Measurements from ENCODE around the gene SYNJ2. TPM values are rescaled to one million over a fixed set of nuclear protein-coding genes. Genes with fewer than 3 reads are reported as not detected.

The SYNJ2 gene
- total RNA-seq, 1 experiment from 2014 or later, result 24.5 TPM

DNA sequence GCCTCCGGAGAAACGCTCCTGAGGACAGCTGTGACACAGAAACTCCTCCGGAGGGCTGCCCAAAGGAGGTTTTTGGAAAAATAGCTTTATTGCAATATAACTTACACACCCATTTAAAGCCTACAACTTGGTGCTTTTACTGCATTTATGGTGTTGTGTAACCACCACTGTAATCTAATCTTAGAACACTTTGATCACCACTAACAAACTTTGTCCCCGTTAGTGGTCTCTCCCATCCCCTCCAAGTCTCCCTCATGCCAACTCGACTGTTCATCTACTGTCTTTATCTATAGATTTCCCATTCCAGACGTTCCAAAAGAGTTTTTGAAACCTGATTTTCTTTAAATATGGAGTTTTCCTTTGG, 62.8 kb downstream of the SYNJ2 start:
- Histone ChIP-seq H3K9ac (ENCODE audit: extremely low read depth, insufficient read length, low read length) (no peak overlapping the region), H3K4me2 (ENCODE audit: insufficient read depth, insufficient read length, low read length) (no peak overlapping the region)

More for the DNA sequence above, 62.8 kb downstream of the SYNJ2 start:
- Histone ChIP-seq H2BK20ac (ENCODE audit: low read depth, low read length, poor library complexity, severe bottlenecking) (no peak overlapping the region), H2BK120ac (ENCODE audit: low read depth, low read length, poor library complexity, severe bottlenecking) (no peak overlapping the region), H4K5ac (ENCODE audit: insufficient read length, low read depth, low read length) (no peak overlapping the region), H2BK5ac (ENCODE audit: insufficient read length, low read length) (no peak overlapping the region), H2BK12ac (ENCODE audit: insufficient read length, low read depth, low read length) (no peak overlapping the region), H2AK5ac (ENCODE audit: insufficient read length, low read length) (no peak overlapping the region), H3T11ph (ENCODE audit: low read length) (no peak overlapping the region), H3K79me1 (ENCODE audit: insufficient read depth, low read depth, low read length, poor library complexity, severe bottlenecking) (no peaks in the 10 kb centered on the region), H2BK15ac (ENCODE audit: low read depth, low read length) (no peak overlapping the region), H3K4ac (ENCODE audit: low read depth, low read length) (no peak overlapping the region), H2AFZ (ENCODE audit: low read length) (no peak overlapping the region), H4K91ac (ENCODE audit: insufficient read length, low read depth, low read length) (no peak overlapping the region), H3K79me2 (ENCODE audit: insufficient read depth, low read length) (no peaks in the 10 kb centered on the region), H3K23ac (ENCODE audit: insufficient read length, low read depth, low read length) (no peak overlapping the region), H4K8ac (replicated peaks; ENCODE audit: insufficient read length, low read depth, low read length) (no peak overlapping the region), H3K23me2 (ENCODE audit: insufficient read length, low read depth, low read length, poor library complexity, severe bottlenecking) (no peaks in the 10 kb centered on the region), H3K4me1 (ENCODE audit: insufficient read depth, low read length) (no peaks in the 10 kb centered on the region; the same call in 1 of the 2 replicates), H3K9me3 (ENCODE audit: control insufficient read depth, low read depth, low read length) (no peaks in the 10 kb centered on the region), H3K27me3 (ENCODE audit: insufficient read depth, low read length) (no peaks in the 10 kb centered on the region), H4K20me1 (ENCODE audit: control insufficient read depth, insufficient read depth, insufficient read length) (no peaks in the 10 kb centered on the region), H3K56ac (ENCODE audit: insufficient read length, low read depth, low read length) (no peak overlapping the region), H3K14ac (ENCODE audit: insufficient read depth, low read length) (no peak overlapping the region), H3K18ac (ENCODE audit: insufficient read length, low read depth, low read length) (no peak overlapping the region), H3K27ac (ENCODE audit: insufficient read length, low read depth, low read length) (no peak overlapping the region)
- H3K27me3 Mint-ChIP-seq (ENCODE audit: low read depth), result no peaks in the 10 kb centered on the region
- TF ChIP-seq, protein P1, sequence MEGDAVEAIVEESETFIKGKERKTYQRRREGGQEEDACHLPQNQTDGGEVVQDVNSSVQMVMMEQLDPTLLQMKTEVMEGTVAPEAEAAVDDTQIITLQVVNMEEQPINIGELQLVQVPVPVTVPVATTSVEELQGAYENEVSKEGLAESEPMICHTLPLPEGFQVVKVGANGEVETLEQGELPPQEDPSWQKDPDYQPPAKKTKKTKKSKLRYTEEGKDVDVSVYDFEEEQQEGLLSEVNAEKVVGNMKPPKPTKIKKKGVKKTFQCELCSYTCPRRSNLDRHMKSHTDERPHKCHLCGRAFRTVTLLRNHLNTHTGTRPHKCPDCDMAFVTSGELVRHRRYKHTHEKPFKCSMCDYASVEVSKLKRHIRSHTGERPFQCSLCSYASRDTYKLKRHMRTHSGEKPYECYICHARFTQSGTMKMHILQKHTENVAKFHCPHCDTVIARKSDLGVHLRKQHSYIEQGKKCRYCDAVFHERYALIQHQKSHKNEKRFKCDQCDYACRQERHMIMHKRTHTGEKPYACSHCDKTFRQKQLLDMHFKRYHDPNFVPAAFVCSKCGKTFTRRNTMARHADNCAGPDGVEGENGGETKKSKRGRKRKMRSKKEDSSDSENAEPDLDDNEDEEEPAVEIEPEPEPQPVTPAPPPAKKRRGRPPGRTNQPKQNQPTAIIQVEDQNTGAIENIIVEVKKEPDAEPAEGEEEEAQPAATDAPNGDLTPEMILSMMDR (conservative IDR thresholded peaks at IDR 0.05), result no peak
- H3K36me3 Mint-ChIP-seq (ENCODE audit: insufficient read depth in 1 of 3, low read depth in 3 of 3), result peaks cover 0 to 38% (median 4%) of the 10 kb centered on the region in 3 experiments; a peak in 5 of 7 replicates
- no peaks in the 10 kb centered on the region for H3K9me3 Mint-ChIP-seq
- H3K27ac Mint-ChIP-seq, result no peak overlapping the region
- DNase-seq, result no peak
- no CpG with 5 or more reads among the region's 6 CpGs for WGBS (ENCODE audit: extremely low coverage, insufficient read length, low lambda C conversion rate)
- no peak overlapping the region for H3K4me3 Mint-ChIP-seq
- peaks cover 10 to 11% of the 10 kb centered on the region in 2 experiments for H3K4me1 Mint-ChIP-seq
